Measurements from ENCODE around the gene NEDD9. TPM values are rescaled to one million over a fixed set of nuclear protein-coding genes. Genes with fewer than 3 reads are reported as not detected.

The NEDD9 gene
- total and polyA plus RNA-seq, 2 of the 13 experiments (the other 11 are each of a cell fraction or from before 2014, with no cell fraction given) = 27.1 to 389 TPM

- TF ChIP-seq, protein P1, sequence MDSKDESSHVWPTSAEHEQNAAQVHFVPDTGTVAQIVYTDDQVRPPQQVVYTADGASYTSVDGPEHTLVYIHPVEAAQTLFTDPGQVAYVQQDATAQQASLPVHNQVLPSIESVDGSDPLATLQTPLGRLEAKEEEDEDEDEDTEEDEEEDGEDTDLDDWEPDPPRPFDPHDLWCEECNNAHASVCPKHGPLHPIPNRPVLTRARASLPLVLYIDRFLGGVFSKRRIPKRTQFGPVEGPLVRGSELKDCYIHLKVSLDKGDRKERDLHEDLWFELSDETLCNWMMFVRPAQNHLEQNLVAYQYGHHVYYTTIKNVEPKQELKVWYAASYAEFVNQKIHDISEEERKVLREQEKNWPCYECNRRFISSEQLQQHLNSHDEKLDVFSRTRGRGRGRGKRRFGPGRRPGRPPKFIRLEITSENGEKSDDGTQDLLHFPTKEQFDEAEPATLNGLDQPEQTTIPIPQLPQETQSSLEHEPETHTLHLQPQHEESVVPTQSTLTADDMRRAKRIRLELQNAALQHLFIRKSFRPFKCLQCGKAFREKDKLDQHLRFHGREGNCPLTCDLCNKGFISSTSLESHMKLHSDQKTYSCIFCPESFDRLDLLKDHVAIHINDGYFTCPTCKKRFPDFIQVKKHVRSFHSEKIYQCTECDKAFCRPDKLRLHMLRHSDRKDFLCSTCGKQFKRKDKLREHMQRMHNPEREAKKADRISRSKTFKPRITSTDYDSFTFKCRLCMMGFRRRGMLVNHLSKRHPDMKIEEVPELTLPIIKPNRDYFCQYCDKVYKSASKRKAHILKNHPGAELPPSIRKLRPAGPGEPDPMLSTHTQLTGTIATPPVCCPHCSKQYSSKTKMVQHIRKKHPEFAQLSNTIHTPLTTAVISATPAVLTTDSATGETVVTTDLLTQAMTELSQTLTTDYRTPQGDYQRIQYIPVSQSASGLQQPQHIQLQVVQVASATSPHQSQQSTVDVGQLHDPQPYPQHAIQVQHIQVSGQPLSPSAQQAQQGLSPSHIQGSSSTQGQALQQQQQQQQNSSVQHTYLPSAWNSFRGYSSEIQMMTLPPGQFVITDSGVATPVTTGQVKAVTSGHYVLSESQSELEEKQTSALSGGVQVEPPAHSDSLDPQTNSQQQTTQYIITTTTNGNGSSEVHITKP (CRISPR knock-in tag; IDR thresholded peaks at IDR 0.05; ENCODE audit: low read depth) = 0 out of 2 replicates have a peak, but pooled peaks have one; percentile 32
- TF ChIP-seq SMARCC2 (IDR thresholded peaks at IDR 0.05) (no peak), MAFF (IDR thresholded peaks at IDR 0.05; ENCODE audit: low read depth, low read length) (no peak), ZNF350 (CRISPR knock-in tag; IDR thresholded peaks at IDR 0.05; ENCODE audit: borderline replicate concordance, low read depth) (peak; percentile 22; the same call in 1 of the 2 replicates), E2F1 (CRISPR knock-in tag; IDR thresholded peaks at IDR 0.05) (0 out of 2 replicates have a peak, but pooled peaks have one; percentile 56), ZBTB25 (CRISPR knock-in tag; IDR thresholded peaks at IDR 0.05) (peak; percentile 61; the same call in 1 of the 2 replicates), ZNF558 (CRISPR knock-in tag; IDR thresholded peaks at IDR 0.05; ENCODE audit: borderline replicate concordance) (peak; percentile 84; the same call in 1 of the 2 replicates), ZSCAN29 (CRISPR knock-in tag; conservative IDR thresholded peaks at IDR 0.05) (peak; percentile 86; the same call in 1 of the 2 replicates), ZNF800 (CRISPR knock-in tag; IDR thresholded peaks at IDR 0.05) (0 out of 2 replicates have a peak, but pooled peaks have one; percentile 43)
- TF ChIP-seq, protein P2, sequence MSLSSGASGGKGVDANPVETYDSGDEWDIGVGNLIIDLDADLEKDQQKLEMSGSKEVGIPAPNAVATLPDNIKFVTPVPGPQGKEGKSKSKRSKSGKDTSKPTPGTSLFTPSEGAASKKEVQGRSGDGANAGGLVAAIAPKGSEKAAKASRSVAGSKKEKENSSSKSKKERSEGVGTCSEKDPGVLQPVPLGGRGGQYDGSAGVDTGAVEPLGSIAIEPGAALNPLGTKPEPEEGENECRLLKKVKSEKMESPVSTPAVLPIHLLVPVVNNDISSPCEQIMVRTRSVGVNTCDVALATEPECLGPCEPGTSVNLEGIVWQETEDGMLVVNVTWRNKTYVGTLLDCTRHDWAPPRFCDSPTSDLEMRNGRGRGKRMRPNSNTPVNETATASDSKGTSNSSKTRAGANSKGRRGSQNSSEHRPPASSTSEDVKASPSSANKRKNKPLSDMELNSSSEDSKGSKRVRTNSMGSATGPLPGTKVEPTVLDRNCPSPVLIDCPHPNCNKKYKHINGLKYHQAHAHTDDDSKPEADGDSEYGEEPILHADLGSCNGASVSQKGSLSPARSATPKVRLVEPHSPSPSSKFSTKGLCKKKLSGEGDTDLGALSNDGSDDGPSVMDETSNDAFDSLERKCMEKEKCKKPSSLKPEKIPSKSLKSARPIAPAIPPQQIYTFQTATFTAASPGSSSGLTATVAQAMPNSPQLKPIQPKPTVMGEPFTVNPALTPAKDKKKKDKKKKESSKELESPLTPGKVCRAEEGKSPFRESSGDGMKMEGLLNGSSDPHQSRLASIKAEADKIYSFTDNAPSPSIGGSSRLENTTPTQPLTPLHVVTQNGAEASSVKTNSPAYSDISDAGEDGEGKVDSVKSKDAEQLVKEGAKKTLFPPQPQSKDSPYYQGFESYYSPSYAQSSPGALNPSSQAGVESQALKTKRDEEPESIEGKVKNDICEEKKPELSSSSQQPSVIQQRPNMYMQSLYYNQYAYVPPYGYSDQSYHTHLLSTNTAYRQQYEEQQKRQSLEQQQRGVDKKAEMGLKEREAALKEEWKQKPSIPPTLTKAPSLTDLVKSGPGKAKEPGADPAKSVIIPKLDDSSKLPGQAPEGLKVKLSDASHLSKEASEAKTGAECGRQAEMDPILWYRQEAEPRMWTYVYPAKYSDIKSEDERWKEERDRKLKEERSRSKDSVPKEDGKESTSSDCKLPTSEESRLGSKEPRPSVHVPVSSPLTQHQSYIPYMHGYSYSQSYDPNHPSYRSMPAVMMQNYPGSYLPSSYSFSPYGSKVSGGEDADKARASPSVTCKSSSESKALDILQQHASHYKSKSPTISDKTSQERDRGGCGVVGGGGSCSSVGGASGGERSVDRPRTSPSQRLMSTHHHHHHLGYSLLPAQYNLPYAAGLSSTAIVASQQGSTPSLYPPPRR (CRISPR knock-in tag; IDR thresholded peaks at IDR 0.05; ENCODE audit: borderline replicate concordance) = peak; percentile 85; the same call in 1 of the 2 replicates
- TF ChIP-seq, protein P3, sequence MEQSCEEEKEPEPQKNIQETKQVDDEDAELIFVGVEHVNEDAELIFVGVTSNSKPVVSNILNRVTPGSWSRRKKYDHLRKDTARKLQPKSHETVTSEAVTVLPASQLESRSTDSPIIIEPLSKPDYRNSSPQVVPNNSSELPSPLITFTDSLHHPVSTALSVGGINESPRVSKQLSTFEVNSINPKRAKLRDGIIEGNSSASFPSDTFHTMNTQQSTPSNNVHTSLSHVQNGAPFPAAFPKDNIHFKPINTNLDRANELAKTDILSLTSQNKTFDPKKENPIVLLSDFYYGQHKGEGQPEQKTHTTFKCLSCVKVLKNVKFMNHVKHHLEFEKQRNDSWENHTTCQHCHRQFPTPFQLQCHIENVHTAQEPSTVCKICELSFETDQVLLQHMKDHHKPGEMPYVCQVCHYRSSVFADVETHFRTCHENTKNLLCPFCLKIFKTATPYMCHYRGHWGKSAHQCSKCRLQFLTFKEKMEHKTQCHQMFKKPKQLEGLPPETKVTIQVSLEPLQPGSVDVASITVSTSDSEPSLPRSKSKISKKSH (CRISPR knock-in tag; IDR thresholded peaks at IDR 0.05; ENCODE audit: borderline replicate concordance) = no peak
Measured at GRCh38 chr6:11232770-11233626, 530 bp upstream of the NEDD9 start (continued).

All from HepG2 (cell line).